ENCODE data around the gene PJA1. TPM values are rescaled to one million over a fixed set of nuclear protein-coding genes. Genes with fewer than 3 reads are reported as not detected.

PJA1 gene
- total and polyA plus RNA-seq, 2 experiments from 2014 or later = 68.9 to 73.4 TPM

DNA sequence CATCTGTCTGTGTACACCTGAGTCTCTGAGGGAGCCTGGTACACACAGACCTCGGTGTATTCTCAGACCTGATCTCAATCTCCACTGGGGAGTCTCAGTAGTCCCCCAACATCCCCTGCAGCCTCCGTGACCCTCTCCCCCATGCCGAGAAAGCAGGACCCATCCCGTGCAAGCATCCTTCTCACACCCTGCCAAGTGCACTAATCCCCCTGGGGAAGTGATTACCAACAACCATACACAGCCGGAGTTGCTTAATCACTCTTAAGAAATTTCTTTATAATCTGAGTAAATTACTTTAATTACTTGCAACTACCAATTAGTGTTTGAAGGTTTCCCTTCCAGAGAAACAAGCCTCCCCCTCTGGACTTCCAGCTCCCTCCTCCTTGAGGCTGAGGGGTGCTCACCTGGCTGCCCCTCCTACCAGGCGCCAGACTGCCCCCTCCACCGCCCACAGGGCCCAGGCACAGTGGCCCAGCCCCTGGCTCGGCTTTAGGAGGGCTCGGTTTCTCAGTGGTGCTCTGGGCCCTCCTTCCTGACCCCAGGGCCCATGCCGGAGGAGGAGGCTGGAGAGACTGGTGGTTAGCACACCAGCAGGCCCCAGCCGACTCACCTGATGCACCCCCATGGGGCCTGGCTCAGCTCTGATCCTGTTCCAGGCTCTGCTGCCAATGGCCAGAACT, 43.8 kb downstream of the PJA1 start:
- no peak overlapping the region for H3K4me3 ChIP-seq
- no peaks in the 10 kb centered on the region for H3K27me3 ChIP-seq
- DNase-seq (ENCODE audit: low read depth in 1 of 2, low spot score in 1 of 2) = no peak
- H3K9me3 ChIP-seq (ENCODE audit: low read depth) = no peaks in the 10 kb centered on the region
- H3K4me1 ChIP-seq (ENCODE audit: low read depth) = no peaks in the 10 kb centered on the region
- TF ChIP-seq, protein P1, sequence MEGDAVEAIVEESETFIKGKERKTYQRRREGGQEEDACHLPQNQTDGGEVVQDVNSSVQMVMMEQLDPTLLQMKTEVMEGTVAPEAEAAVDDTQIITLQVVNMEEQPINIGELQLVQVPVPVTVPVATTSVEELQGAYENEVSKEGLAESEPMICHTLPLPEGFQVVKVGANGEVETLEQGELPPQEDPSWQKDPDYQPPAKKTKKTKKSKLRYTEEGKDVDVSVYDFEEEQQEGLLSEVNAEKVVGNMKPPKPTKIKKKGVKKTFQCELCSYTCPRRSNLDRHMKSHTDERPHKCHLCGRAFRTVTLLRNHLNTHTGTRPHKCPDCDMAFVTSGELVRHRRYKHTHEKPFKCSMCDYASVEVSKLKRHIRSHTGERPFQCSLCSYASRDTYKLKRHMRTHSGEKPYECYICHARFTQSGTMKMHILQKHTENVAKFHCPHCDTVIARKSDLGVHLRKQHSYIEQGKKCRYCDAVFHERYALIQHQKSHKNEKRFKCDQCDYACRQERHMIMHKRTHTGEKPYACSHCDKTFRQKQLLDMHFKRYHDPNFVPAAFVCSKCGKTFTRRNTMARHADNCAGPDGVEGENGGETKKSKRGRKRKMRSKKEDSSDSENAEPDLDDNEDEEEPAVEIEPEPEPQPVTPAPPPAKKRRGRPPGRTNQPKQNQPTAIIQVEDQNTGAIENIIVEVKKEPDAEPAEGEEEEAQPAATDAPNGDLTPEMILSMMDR (IDR thresholded peaks at IDR 0.05; ENCODE audit: low read depth, low read length) = no peak
- no peak overlapping the region for H3K27ac ChIP-seq
- no peaks in the 10 kb centered on the region for H3K36me3 ChIP-seq

DNA sequence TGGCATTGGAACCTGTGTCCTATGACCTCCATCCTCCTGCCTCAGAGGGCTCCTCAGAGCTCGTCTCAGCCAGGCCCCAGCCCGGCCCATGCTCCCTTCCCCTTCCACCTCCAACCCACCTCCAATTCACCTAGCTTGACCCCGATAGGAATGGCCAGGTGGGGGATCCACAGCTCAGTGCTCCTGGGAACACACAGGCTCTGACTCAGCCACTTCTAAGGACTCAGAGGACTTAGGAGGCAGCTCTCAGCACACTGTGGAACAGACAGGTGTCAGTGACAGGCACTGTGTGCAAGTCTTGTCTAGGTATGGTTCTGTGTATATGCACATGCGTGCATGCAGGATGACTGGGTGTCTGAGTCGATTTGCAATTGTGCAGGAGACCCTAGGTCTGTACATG, 44.8 kb downstream of the PJA1 start:
- TF ChIP-seq, protein P1 (IDR thresholded peaks at IDR 0.05; ENCODE audit: low read depth, low read length) = no peak
- Histone ChIP-seq H3K27me3 (no peaks in the 10 kb centered on the region), H3K4me1 (ENCODE audit: low read depth) (no peaks in the 10 kb centered on the region), H3K4me3 (no peak overlapping the region), H3K27ac (no peak overlapping the region), H3K36me3 (no peaks in the 10 kb centered on the region), H3K9me3 (ENCODE audit: low read depth) (no peaks in the 10 kb centered on the region)
- no peak for DNase-seq (ENCODE audit: low read depth in 1 of 2, low spot score in 1 of 2)

DNA sequence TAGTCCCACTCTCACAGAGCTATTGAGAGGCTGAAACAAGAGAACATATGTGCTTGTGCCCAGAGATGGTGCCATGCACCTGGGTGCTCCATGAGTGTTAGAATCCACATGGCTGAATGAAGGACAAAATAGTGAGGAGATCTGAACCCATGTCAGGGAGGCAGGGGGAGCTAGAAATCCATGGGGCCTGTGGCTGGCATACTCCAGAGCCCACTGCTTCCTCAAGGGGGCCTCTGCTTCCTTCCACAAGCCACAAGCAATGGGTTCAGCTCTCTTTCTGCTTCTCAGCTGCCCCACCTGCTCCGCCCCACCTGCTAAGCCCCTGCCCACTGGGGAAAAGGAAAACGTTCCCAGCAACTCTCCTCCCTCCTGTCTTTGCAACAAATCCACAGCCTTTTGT, 46.1 kb downstream of the PJA1 start:
- H3K27ac ChIP-seq = no peak overlapping the region
- DNase-seq (ENCODE audit: low read depth in 1 of 2, low spot score in 1 of 2) = no peak
- TF ChIP-seq, protein P1 (IDR thresholded peaks at IDR 0.05; ENCODE audit: low read depth, low read length) = no peak
- no peaks in the 10 kb centered on the region for H3K27me3 ChIP-seq
- peaks cover 5% of the 10 kb centered on the region for H3K4me1 ChIP-seq (ENCODE audit: low read depth)
- H3K4me3 ChIP-seq = no peak overlapping the region
- no peaks in the 10 kb centered on the region for H3K9me3 ChIP-seq (ENCODE audit: low read depth)
- no peaks in the 10 kb centered on the region for H3K36me3 ChIP-seq

DNA sequence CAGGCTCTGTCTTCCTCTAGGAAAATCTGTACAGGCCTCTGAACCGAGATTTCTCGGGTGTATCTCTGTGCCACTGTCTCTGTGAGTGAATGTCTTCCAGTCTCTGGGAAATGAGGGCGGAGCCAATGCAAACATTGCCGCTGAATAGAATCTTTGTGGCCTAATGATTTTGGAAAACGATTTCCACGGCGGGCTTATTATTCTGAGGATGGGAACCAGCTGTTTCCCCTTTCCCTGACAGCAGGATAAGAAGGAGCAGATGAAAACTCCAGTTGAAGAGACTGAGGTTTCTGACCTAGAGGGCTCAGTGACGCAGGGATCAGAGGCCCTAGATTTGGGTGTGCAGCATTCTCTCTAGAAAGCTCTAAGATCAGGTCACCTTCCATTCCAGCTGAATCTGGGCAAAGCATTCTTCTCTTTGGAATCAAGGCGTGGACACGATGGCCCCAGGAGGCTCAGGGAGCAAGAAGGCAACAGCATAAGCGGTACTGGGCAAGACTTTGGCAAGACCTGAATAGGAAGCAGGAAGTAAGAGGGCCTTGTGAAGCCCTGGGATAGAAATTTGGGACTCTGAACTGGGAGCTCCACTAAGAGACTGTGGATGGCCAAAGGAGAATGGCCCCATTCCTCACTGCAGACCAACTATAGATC, 47.3 kb downstream of the PJA1 start:
- peaks cover 5% of the 10 kb centered on the region for H3K4me1 ChIP-seq (ENCODE audit: low read depth)
- DNase-seq (ENCODE audit: low read depth in 1 of 2, low spot score in 1 of 2) = peak in 1 of 2 donors; percentile 44
- no peaks in the 10 kb centered on the region for H3K27me3 ChIP-seq
- no peak overlapping the region for H3K4me3 ChIP-seq
- H3K36me3 ChIP-seq = no peaks in the 10 kb centered on the region
- no peaks in the 10 kb centered on the region for H3K9me3 ChIP-seq (ENCODE audit: low read depth)
- TF ChIP-seq, protein P1 (IDR thresholded peaks at IDR 0.05; ENCODE audit: low read depth, low read length) = no peak
- H3K27ac ChIP-seq = no peak overlapping the region

DNA sequence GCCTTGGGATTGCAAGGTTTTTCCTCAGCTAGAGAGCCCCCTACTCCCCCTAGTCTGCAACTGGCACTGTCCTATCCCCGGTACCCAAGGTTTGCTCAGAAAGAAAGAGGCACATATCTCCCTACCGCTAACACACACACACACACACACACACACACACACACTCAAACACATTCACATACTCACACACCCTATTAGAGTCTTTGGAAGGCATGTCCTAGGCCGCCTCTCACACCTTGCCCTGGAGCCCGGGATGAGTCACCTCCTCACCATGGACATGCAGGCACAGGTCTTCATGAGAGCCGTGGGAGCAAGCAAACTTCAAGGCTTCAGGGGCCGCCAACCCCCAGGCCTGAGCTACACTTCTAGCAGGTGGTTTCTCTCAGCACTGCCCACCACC, 49.2 kb downstream of the PJA1 start:
- Histone ChIP-seq H3K4me3 (no peak overlapping the region), H3K4me1 (ENCODE audit: low read depth) (peaks cover 5% of the 10 kb centered on the region), H3K27ac (no peak overlapping the region), H3K9me3 (ENCODE audit: low read depth) (no peaks in the 10 kb centered on the region), H3K36me3 (no peaks in the 10 kb centered on the region), H3K27me3 (no peaks in the 10 kb centered on the region)
- TF ChIP-seq, protein P1 (IDR thresholded peaks at IDR 0.05; ENCODE audit: low read depth, low read length) = no peak
- DNase-seq (ENCODE audit: low read depth in 1 of 2, low spot score in 1 of 2) = no peak

Data from cardiac muscle cell (in vitro differentiated cells and primary cell).